A673 (cell line): ENCODE measurements around the gene BRSK2. TPM values are rescaled to one million over a fixed set of nuclear protein-coding genes. Genes with fewer than 3 reads are reported as not detected.

Experiments used
- BruUV-seq: library from RNA; stranded (reverse); fragments of 400-500 nt; replicated peaks from 2 replicates; lab custom pipeline; 2021; lab: Mats Ljungman, UMichigan
- CTCF ChIA-PET: fragments of 300-600 bp; sonication (Branson Sonifier 250); formaldehyde crosslinking; loops from one replicate; lab custom pipeline; 2022; ENCODE audit warnings: antibody characterized with exemption; lab: Charles Lee
- POLR2A ChIA-PET: fragments of 300-600 bp; sonication (Branson Sonifier 250); formaldehyde crosslinking; loops from one replicate; lab custom pipeline; 2022; ENCODE audit warnings: antibody characterized with exemption; ENCODE audit not compliant: low non-redundant PET; lab: Charles Lee
- DNase-seq: peaks from one replicate; pipeline ENCODE4 v3.0.0-alpha.2; 2015; ENCODE audit warnings: low spot score
- H3K27ac ChIP-seq: fragments of 200-600 bp; sonication (generic); 2 replicates; pipeline ENCODE4 v1.5.1; 2016; ENCODE audit warnings: mixed run types, low read depth, mild to moderate bottlenecking, mixed read lengths, antibody characterized with exemption, low read length; ENCODE audit not compliant: poor library complexity, severe bottlenecking
- H3K27me3 ChIP-seq: fragments of 200-600 bp; sonication (generic); replicated peaks from 2 replicates; pipeline ENCODE4 v1.6.1; 2017; ENCODE audit warnings: mixed run types, low read depth, mild to moderate bottlenecking, mixed read lengths, antibody characterized with exemption, low read length; ENCODE audit not compliant: insufficient read depth, poor library complexity
- H3K36me3 ChIP-seq: fragments of 200-600 bp; sonication (generic); 2 replicates; pipeline ENCODE4 v1.6.1; 2016; ENCODE audit warnings: mixed run types, mild to moderate bottlenecking, mixed read lengths, antibody characterized with exemption, low read length; ENCODE audit not compliant: insufficient read depth, poor library complexity, severe bottlenecking
- H3K4me1 ChIP-seq: fragments of 200-600 bp; sonication (generic); 2 replicates; pipeline ENCODE4 v1.6.1; 2017; ENCODE audit warnings: mixed run types, mild to moderate bottlenecking, mixed read lengths, antibody characterized with exemption, low read length; ENCODE audit not compliant: insufficient read depth, poor library complexity, severe bottlenecking
- H3K4me3 ChIP-seq: fragments of 200-600 bp; sonication (generic); 2 replicates; pipeline ENCODE4 v1.5.1; 2016; ENCODE audit warnings: low read depth, mixed run types, mild to moderate bottlenecking, mixed read lengths, low read length; ENCODE audit not compliant: poor library complexity, severe bottlenecking
- H3K9me3 ChIP-seq: fragments of 200-600 bp; sonication (generic); 2 replicates; pipeline ENCODE4 v1.6.1; 2016; ENCODE audit warnings: mixed run types, low read depth, mild to moderate bottlenecking, mixed read lengths, antibody characterized with exemption, low read length; ENCODE audit not compliant: poor library complexity, severe bottlenecking
- EZH2 ChIP-seq: fragments of 200-600 bp; sonication (generic); IDR thresholded peaks from 2 replicates; pipeline ENCODE4 v1.6.1; 2017; ENCODE audit warnings: borderline replicate concordance, low read depth, mild to moderate bottlenecking, mixed read lengths, antibody characterized with exemption, low read length; ENCODE audit not compliant: poor library complexity, severe bottlenecking
- intact Hi-C: fragments of 100-400 bp; cut with micrococcal nuclease; formaldehyde crosslinking; loops from one replicate; pipeline ENCODE4 v1.10.0; 2022; ENCODE audit not compliant: unreplicated experiment
- total RNA-seq: library from RNA; stranded (reverse); gene quantifications from 2 replicates; pipeline ENCODE4 v1.2.3, GENCODE V29; 2021
- TF ChIP-seq, protein P1 (sequence below): fragments of 300-800, 200-600 bp; sonication (generic); conservative IDR thresholded peaks from 2 replicates; pipeline ENCODE4 v1.5.1; 2017; ENCODE audit warnings: low read depth, mild to moderate bottlenecking, antibody characterized with exemption, low read length, moderate library complexity, mixed read lengths

BRSK2 gene
- total RNA-seq, 1 experiment from 2014 or later: 2.2 TPM

DNA sequence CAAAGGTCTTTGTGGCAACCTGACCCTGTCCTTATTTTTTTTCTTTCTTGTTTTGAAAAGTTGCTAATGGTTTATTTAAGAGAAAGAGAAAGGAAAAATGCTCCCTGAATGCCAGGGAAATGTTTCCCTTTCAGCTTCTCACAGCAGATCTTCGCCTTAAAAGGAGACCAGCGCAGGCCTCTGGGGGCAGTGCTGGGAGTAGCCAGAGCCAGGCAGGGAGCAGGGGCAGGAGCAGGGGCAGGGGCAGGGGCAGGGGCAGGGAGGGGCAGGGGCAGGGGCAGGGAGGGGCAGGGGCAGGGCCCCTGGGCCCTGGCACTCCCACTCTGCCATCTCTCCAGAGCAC, 91.7 kb downstream of the BRSK2 start:
- Histone ChIP-seq H3K4me3 (no peak overlapping the region), H3K4me1 (no peaks in the 10 kb centered on the region), H3K27ac (no peak overlapping the region), H3K9me3 (no peaks in the 10 kb centered on the region), H3K27me3 (no peaks in the 10 kb centered on the region), H3K36me3 (no peaks in the 10 kb centered on the region)
- TF ChIP-seq, protein P1, sequence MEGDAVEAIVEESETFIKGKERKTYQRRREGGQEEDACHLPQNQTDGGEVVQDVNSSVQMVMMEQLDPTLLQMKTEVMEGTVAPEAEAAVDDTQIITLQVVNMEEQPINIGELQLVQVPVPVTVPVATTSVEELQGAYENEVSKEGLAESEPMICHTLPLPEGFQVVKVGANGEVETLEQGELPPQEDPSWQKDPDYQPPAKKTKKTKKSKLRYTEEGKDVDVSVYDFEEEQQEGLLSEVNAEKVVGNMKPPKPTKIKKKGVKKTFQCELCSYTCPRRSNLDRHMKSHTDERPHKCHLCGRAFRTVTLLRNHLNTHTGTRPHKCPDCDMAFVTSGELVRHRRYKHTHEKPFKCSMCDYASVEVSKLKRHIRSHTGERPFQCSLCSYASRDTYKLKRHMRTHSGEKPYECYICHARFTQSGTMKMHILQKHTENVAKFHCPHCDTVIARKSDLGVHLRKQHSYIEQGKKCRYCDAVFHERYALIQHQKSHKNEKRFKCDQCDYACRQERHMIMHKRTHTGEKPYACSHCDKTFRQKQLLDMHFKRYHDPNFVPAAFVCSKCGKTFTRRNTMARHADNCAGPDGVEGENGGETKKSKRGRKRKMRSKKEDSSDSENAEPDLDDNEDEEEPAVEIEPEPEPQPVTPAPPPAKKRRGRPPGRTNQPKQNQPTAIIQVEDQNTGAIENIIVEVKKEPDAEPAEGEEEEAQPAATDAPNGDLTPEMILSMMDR: no peak
- TF ChIP-seq EZH2: no peak
- POLR2A ChIA-PET: no interaction called here
- no TSS peak for BruUV-seq
- intact Hi-C loops: no loop called here
- no peak for DNase-seq
- CTCF ChIA-PET: no interaction called here

DNA sequence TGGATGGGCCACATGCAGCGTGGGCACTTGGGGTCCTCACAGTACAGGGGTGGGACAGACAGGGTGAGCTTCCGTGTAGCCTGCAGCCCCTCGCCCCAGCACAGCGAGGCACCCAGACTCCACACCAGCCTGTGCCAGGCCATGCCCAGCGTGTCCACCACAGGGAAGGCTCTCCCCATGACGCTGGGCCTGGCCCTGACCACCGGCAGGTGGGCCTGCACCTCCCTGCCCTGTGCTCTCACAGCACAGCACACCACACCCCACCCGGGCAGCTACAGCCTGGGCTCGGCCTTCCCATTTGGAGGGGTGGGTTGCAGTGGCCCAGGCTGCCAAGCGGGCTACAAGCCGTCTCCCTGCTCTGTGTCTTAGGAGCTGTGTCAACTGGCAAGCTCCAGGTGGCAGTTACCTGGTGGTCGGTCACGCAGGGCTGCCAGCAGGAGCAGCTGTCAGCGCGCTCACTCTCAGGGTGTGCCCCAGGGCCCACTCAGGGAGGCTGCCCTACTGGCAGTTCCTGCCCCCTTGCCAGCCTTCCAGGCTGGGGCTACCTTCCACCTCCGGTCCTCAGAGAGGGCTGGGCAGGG, 92.2 kb downstream of the BRSK2 start:
- Histone ChIP-seq H3K27ac (no peak overlapping the region), H3K36me3 (no peaks in the 10 kb centered on the region), H3K27me3 (no peaks in the 10 kb centered on the region), H3K4me1 (no peaks in the 10 kb centered on the region), H3K9me3 (no peaks in the 10 kb centered on the region), H3K4me3 (no peak overlapping the region)
- CTCF ChIA-PET: no interaction called here
- TF ChIP-seq EZH2: no peak
- TF ChIP-seq, protein P1: no peak
- DNase-seq: no peak
- no TSS peak for BruUV-seq
- intact Hi-C loops: no loop called here
- POLR2A ChIA-PET: no interaction called here

DNA sequence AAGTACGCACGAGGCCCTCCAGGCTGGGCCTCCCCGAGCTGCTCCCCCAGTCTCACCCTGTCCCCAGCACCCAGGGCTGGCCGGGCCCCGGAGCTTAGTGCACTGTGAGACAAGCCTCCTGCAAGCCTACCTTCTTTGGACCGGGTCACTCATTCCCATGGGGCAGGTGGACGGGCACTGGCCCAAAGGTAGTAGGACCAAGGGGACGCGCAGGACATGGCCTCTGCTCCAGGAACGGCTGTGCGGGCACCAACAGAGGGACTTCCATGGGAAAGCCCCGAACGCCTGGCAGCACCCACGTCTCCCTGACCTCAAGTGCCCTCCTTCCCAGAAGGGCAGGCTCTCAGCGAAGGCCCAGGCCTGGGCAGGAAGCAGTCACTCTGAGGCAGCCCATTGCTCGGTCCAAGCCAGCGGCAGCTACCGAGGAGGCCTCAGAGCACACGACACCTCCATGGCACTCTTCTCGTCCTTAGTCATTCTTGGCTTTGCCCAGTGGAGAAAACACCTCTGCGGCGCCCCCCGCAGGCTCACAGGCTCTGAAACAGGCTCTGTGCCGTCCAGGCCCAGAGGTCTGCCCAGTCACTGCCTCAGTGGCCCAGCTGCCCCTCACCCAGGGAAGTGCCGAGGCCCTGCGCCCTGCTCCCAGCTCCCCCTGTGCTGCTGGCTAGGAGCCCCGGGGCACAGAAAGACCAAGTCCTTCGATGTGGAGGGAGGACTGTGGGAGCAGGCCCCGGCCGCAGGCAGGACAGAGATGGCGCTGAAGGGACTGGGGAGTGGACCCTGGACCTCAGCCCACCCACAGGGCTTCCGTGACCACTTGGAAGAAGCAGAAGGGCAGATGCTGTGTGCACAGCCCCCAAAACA, 93.1 kb downstream of the BRSK2 start:
- Histone ChIP-seq H3K4me3 (no peak overlapping the region), H3K4me1 (no peaks in the 10 kb centered on the region), H3K36me3 (no peaks in the 10 kb centered on the region), H3K27ac (no peak overlapping the region), H3K27me3 (no peaks in the 10 kb centered on the region), H3K9me3 (no peaks in the 10 kb centered on the region)
- DNase-seq: no peak
- BruUV-seq: no TSS peak
- TF ChIP-seq EZH2: no peak
- TF ChIP-seq, protein P1: no peak
- intact Hi-C loops: no loop called here
- POLR2A ChIA-PET: no interaction called here
- CTCF ChIA-PET: no interaction called here
